Activated T-helper 17 cell treated with anti-CD3 and anti-CD28 coated beads, Interleukin-2, amount 50 U/mL, for 72 hours (primary cell): ENCODE measurements around the gene HEATR3. TPM values are rescaled to one million over a fixed set of nuclear protein-coding genes. Genes with fewer than 3 reads are reported as not detected.

Experiments used
- ATAC-seq: fragments of 150-1000 bp; cut with Tn5 transposase; replicated peaks from 2 replicates; pipeline ENCODE4 v1.10.0; 2021; ENCODE audit warnings: mild to moderate bottlenecking, moderate library complexity
- H3K27ac Mint-ChIP-seq: one replicate; pipeline ENCODE4 v1.8.0; 2022; ENCODE audit warnings: mixed read lengths
- H3K27me3 Mint-ChIP-seq: one replicate; pipeline ENCODE4 v1.8.0; 2022; ENCODE audit warnings: mixed read lengths
- H3K36me3 Mint-ChIP-seq: one replicate; pipeline ENCODE4 v1.8.0; 2022; ENCODE audit warnings: low read depth, mild to moderate bottlenecking, mixed read lengths
- H3K4me1 Mint-ChIP-seq: one replicate; pipeline ENCODE4 v1.8.0; 2022; ENCODE audit warnings: mixed read lengths
- H3K4me3 Mint-ChIP-seq: one replicate; pipeline ENCODE4 v1.8.0; 2022; ENCODE audit warnings: mild to moderate bottlenecking, mixed read lengths
- H3K9me3 Mint-ChIP-seq: one replicate; pipeline ENCODE4 v1.8.0; 2022; ENCODE audit warnings: mixed read lengths
- total RNA-seq, 2 donors: library from RNA; stranded (reverse); gene quantifications; one replicate each; pipeline ENCODE4 v1.2.3, GENCODE V29; 2022

HEATR3 gene
- 10 to 100 TPM; 23.3 to 46.7 TPM for total RNA-seq

GRCh38 chr16:50065624-50066481 lies at the start of gene HEATR3:
Gene HEATR3, plus strand, starts transcription at chr16:50065970. Its CDS starts 162 bp downstream, at chr16:50066132.
- ATAC-seq: peak; percentile 90
- peak within 1 kb of the TSS; percentile 87 for H3K27ac Mint-ChIP-seq
- H3K36me3 Mint-ChIP-seq: peaks cover 43% of the 10 kb centered on the region
- H3K27me3 Mint-ChIP-seq: no peaks in the 10 kb centered on the region
- peaks cover 36% of the 10 kb centered on the region for H3K4me1 Mint-ChIP-seq
- no peaks in the 10 kb centered on the region for H3K9me3 Mint-ChIP-seq
- peak within 1 kb of the TSS; percentile 90 for H3K4me3 Mint-ChIP-seq

GRCh38 chr16:50017553-50017952 lies 48.2 kb upstream of the HEATR3 start:
- Mint-ChIP-seq H3K4me1 (no peaks in the 10 kb centered on the region), H3K27ac (no peak overlapping the region), H3K27me3 (no peaks in the 10 kb centered on the region), H3K4me3 (no peak overlapping the region), H3K9me3 (no peaks in the 10 kb centered on the region), H3K36me3 (no peaks in the 10 kb centered on the region)
- no peak for ATAC-seq

GRCh38 chr16:50021544-50021943 lies 44.2 kb upstream of the HEATR3 start:
- no peak overlapping the region for H3K4me3 Mint-ChIP-seq
- no peaks in the 10 kb centered on the region for H3K36me3 Mint-ChIP-seq
- H3K4me1 Mint-ChIP-seq: peaks cover 4% of the 10 kb centered on the region
- no peak overlapping the region for H3K27ac Mint-ChIP-seq
- ATAC-seq: no peak
- H3K9me3 Mint-ChIP-seq: no peaks in the 10 kb centered on the region
- no peaks in the 10 kb centered on the region for H3K27me3 Mint-ChIP-seq

GRCh38 chr16:50023641-50024040 lies 42.1 kb upstream of the HEATR3 start:
- Mint-ChIP-seq H3K36me3 (peaks cover 6% of the 10 kb centered on the region), H3K27ac (no peak overlapping the region), H3K27me3 (no peaks in the 10 kb centered on the region), H3K4me1 (peaks cover 4% of the 10 kb centered on the region), H3K4me3 (peak overlapping the region; percentile 95), H3K9me3 (no peaks in the 10 kb centered on the region)
- ATAC-seq: no peak

GRCh38 chr16:50024207-50024606 lies 41.6 kb upstream of the HEATR3 start:
- Mint-ChIP-seq H3K4me1 (peaks cover 4% of the 10 kb centered on the region), H3K4me3 (peak overlapping the region; percentile 95), H3K36me3 (peaks cover 10% of the 10 kb centered on the region), H3K9me3 (no peaks in the 10 kb centered on the region), H3K27me3 (no peaks in the 10 kb centered on the region), H3K27ac (peak overlapping the region; percentile 91)
- no peak for ATAC-seq

- ATAC-seq: peak; percentile 100
- Mint-ChIP-seq H3K27me3 (no peaks in the 10 kb centered on the region), H3K4me1 (peaks cover 4% of the 10 kb centered on the region), H3K9me3 (no peaks in the 10 kb centered on the region), H3K27ac (peak within 1 kb of the TSS; percentile 91), H3K36me3 (peaks cover 17% of the 10 kb centered on the region), H3K4me3 (peak within 1 kb of the TSS; percentile 95)
Measured at GRCh38 chr16:50024684-50025536, 40.9 kb upstream of the HEATR3 start, which contains the start of gene CNEP1R1. Gene CNEP1R1, plus strand, starts transcription at chr16:50025225. Its CDS starts 91 bp downstream, at chr16:50025316.

- Mint-ChIP-seq H3K27me3 (no peaks in the 10 kb centered on the region), H3K9me3 (no peaks in the 10 kb centered on the region), H3K4me1 (peaks cover 4% of the 10 kb centered on the region), H3K36me3 (peaks cover 23% of the 10 kb centered on the region), H3K4me3 (peak overlapping the region; percentile 95), H3K27ac (peak overlapping the region; percentile 91)
- ATAC-seq: peak; percentile 11
Measured at GRCh38 chr16:50025537-50025931, 40.2 kb upstream of the HEATR3 start.

GRCh38 chr16:50027829-50028228 lies 37.9 kb upstream of the HEATR3 start:
- H3K9me3 Mint-ChIP-seq: no peaks in the 10 kb centered on the region
- H3K36me3 Mint-ChIP-seq: peaks cover 45% of the 10 kb centered on the region
- H3K4me3 Mint-ChIP-seq: no peak overlapping the region
- ATAC-seq: no peak
- H3K4me1 Mint-ChIP-seq: peaks cover 4% of the 10 kb centered on the region
- H3K27me3 Mint-ChIP-seq: no peaks in the 10 kb centered on the region
- no peak overlapping the region for H3K27ac Mint-ChIP-seq

GRCh38 chr16:50035468-50035992 lies 30.2 kb upstream of the HEATR3 start:
- Mint-ChIP-seq H3K4me1 (no peaks in the 10 kb centered on the region), H3K27ac (no peak overlapping the region), H3K4me3 (no peak overlapping the region), H3K27me3 (no peaks in the 10 kb centered on the region), H3K36me3 (peaks cover 71% of the 10 kb centered on the region), H3K9me3 (no peaks in the 10 kb centered on the region)
- ATAC-seq: no peak

GRCh38 chr16:50036426-50036825 lies 29.3 kb upstream of the HEATR3 start:
- no peaks in the 10 kb centered on the region for H3K27me3 Mint-ChIP-seq
- H3K4me1 Mint-ChIP-seq: no peaks in the 10 kb centered on the region
- H3K36me3 Mint-ChIP-seq: peaks cover 62% of the 10 kb centered on the region
- no peak for ATAC-seq
- no peaks in the 10 kb centered on the region for H3K9me3 Mint-ChIP-seq
- no peak overlapping the region for H3K27ac Mint-ChIP-seq
- H3K4me3 Mint-ChIP-seq: no peak overlapping the region

GRCh38 chr16:50037662-50038220 lies 28.0 kb upstream of the HEATR3 start:
- peaks cover 49% of the 10 kb centered on the region for H3K36me3 Mint-ChIP-seq
- H3K27ac Mint-ChIP-seq: peak overlapping the region; percentile 20
- ATAC-seq: no peak
- H3K4me1 Mint-ChIP-seq: no peaks in the 10 kb centered on the region
- peaks cover 2% of the 10 kb centered on the region for H3K27me3 Mint-ChIP-seq
- H3K4me3 Mint-ChIP-seq: no peak overlapping the region
- H3K9me3 Mint-ChIP-seq: no peaks in the 10 kb centered on the region

- Mint-ChIP-seq H3K36me3 (peaks cover 44% of the 10 kb centered on the region), H3K4me3 (no peak overlapping the region), H3K27ac (peak overlapping the region; percentile 20), H3K27me3 (peaks cover 6% of the 10 kb centered on the region), H3K4me1 (no peaks in the 10 kb centered on the region), H3K9me3 (no peaks in the 10 kb centered on the region)
- no peak for ATAC-seq
Measured at GRCh38 chr16:50038286-50038685, 27.5 kb upstream of the HEATR3 start.

GRCh38 chr16:50038756-50039529 lies 26.8 kb upstream of the HEATR3 start:
- ATAC-seq: no peak
- Mint-ChIP-seq H3K27me3 (peaks cover 10% of the 10 kb centered on the region), H3K27ac (peak overlapping the region; percentile 20), H3K9me3 (no peaks in the 10 kb centered on the region), H3K36me3 (peaks cover 37% of the 10 kb centered on the region), H3K4me3 (no peak overlapping the region), H3K4me1 (no peaks in the 10 kb centered on the region)
